ENCODE data around the gene HS3ST5. TPM values are rescaled to one million over a fixed set of nuclear protein-coding genes. Genes with fewer than 3 reads are reported as not detected.

HS3ST5 gene
- total RNA-seq, 4 donors from 2014 or later: not detected

GRCh38 chr6:114247101-114247500, 95.7 kb downstream of the HS3ST5 start:
- no peak overlapping the region for H3K27ac ChIP-seq
- no peak overlapping the region for H3K4me3 ChIP-seq
- H3K36me3 ChIP-seq: no peaks in the 10 kb centered on the region
- TF ChIP-seq POLR2A (IDR thresholded peaks at IDR 0.05) (no peak), CTCF (IDR thresholded peaks at IDR 0.05) (no peak)
- H3K9me3 ChIP-seq: no peaks in the 10 kb centered on the region
- DNase-seq: no peak
- no peaks in the 10 kb centered on the region for H3K27me3 ChIP-seq
- H3K4me1 ChIP-seq: no peaks in the 10 kb centered on the region
- WGBS, 2 donors: 25 to 40% methylated on average over 2 of the region's 2 CpGs
- intact Hi-C loops (cut with DNase I): no loop called here

GRCh38 chr6:114240796-114241195, 102.0 kb downstream of the HS3ST5 start:
- WGBS, 2 donors: 28 to 44% methylated on average over 3 of the region's 3 CpGs
- peaks cover 0 to 2% (median 0%) of the 10 kb centered on the region in 4 donors for H3K27me3 ChIP-seq
- intact Hi-C loops (cut with DNase I): no loop called here
- H3K4me1 ChIP-seq: peaks cover 0 to 10% (median 0%) of the 10 kb centered on the region in 3 donors
- TF ChIP-seq POLR2A (IDR thresholded peaks at IDR 0.05): no peak
- TF ChIP-seq CTCF (IDR thresholded peaks at IDR 0.05): no peak
- H3K36me3 ChIP-seq: no peaks in the 10 kb centered on the region
- no peak overlapping the region for H3K4me3 ChIP-seq
- no peak for DNase-seq
- no peaks in the 10 kb centered on the region for H3K9me3 ChIP-seq
- no peak overlapping the region for H3K27ac ChIP-seq

DNA sequence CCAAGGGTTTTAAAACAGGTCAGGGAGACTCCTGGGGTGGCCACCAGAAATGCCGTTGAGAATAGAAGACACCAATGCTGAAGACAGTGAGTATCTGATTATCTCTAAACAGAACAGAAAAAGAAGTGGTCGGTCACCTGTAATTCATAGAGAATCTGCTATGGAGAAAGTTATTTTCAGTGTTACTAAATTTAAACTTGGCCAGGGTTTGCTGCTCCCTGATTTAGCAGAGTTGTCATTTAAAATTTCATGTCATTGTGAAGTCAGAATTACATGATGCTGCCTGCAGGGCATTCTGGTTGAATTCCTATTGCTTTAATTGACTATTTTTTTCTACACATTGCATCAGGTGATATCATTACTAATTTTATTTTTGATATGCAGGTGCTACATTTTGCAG, 114.1 kb downstream of the HS3ST5 start:
- Histone ChIP-seq H3K27ac (no peak overlapping the region), H3K4me3 (no peak overlapping the region), H3K27me3 (no peaks in the 10 kb centered on the region), H3K36me3 (no peaks in the 10 kb centered on the region), H3K9me3 (no peaks in the 10 kb centered on the region), H3K4me1 (no peaks in the 10 kb centered on the region)
- DNase-seq: no peak
- 78 to 90% methylated on average over 2 of the region's 2 CpGs for WGBS, 2 donors
- intact Hi-C loops (cut with DNase I): no loop called here
- no peak for TF ChIP-seq CTCF (IDR thresholded peaks at IDR 0.05)
- TF ChIP-seq POLR2A (IDR thresholded peaks at IDR 0.05): no peak

DNA sequence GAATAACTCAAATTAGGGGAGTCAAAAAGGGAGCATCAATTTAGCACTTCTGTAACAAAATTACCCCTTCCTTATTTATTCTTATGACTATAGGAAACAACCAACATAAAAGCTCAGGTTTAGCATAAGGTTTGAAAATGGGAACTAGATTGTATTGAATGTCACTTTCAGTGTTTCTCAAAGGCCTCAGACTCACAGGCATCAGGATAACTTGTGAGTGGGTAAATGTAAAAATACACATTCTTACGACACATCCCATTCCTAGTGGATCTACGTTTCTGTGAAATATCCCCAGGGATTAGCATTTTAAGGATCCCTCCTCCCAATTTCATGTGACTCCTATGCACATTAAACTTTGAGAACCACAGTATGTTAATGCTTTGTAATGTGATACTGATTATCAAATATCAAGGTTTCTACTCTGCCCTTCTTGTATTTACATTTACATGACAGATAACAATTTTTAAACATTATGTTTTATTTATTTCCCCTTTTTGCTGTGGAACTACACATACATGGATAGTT, 114.8 kb downstream of the HS3ST5 start:
- H3K9me3 ChIP-seq: no peaks in the 10 kb centered on the region

GRCh38 chr6:114220241-114220640, 122.6 kb downstream of the HS3ST5 start:
- Histone ChIP-seq H3K4me1 (no peaks in the 10 kb centered on the region), H3K36me3 (no peaks in the 10 kb centered on the region), H3K9me3 (no peaks in the 10 kb centered on the region), H3K27ac (no peak overlapping the region), H3K4me3 (no peak overlapping the region), H3K27me3 (no peaks in the 10 kb centered on the region)
- 83 to 91% methylated on average over 2 of the region's 2 CpGs for WGBS, 2 donors
- intact Hi-C loops (cut with DNase I): no loop called here
- TF ChIP-seq POLR2A (IDR thresholded peaks at IDR 0.05): no peak
- no peak for TF ChIP-seq CTCF (IDR thresholded peaks at IDR 0.05)
- no peak for DNase-seq

More for the DNA sequence above, 114.8 kb downstream of the HS3ST5 start:
- Histone ChIP-seq H3K27ac (no peak overlapping the region), H3K4me1 (no peaks in the 10 kb centered on the region), H3K36me3 (no peaks in the 10 kb centered on the region), H3K4me3 (no peak overlapping the region), H3K27me3 (no peaks in the 10 kb centered on the region)
- intact Hi-C loops (cut with DNase I): no loop called here
- WGBS, 2 donors: 73 to 76% methylated on average over 2 of the region's 2 CpGs
- TF ChIP-seq POLR2A (IDR thresholded peaks at IDR 0.05) (no peak), CTCF (IDR thresholded peaks at IDR 0.05) (no peak)
- no peak for DNase-seq

Measured in esophagus squamous epithelium (tissue), 5 donors.